Measurements from ENCODE around the gene OR2T35. TPM values are rescaled to one million over a fixed set of nuclear protein-coding genes. Genes with fewer than 3 reads are reported as not detected.

OR2T35 gene
- total RNA-seq, 1 donor from 2014 or later: not detected

DNA sequence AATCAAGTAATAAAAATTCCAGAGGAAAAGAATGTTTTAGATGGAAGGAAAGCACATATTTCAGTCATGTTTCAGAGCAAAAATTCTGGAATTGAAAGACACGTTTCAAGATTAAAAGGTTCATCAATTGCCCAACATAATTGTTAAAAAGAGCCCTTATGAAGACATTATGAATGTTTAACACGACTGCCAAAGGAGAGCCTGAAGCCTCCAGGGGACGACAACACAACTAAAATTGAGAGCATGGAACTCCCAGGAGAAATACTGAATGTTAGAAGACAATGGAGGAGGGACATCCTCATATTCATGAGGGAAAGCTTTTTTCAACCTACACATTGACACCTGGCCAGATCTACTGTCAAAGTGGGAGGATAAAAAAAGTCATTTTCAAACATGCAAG is 26.2 kb downstream of the OR2T35 start:
- TF ChIP-seq, protein P1, sequence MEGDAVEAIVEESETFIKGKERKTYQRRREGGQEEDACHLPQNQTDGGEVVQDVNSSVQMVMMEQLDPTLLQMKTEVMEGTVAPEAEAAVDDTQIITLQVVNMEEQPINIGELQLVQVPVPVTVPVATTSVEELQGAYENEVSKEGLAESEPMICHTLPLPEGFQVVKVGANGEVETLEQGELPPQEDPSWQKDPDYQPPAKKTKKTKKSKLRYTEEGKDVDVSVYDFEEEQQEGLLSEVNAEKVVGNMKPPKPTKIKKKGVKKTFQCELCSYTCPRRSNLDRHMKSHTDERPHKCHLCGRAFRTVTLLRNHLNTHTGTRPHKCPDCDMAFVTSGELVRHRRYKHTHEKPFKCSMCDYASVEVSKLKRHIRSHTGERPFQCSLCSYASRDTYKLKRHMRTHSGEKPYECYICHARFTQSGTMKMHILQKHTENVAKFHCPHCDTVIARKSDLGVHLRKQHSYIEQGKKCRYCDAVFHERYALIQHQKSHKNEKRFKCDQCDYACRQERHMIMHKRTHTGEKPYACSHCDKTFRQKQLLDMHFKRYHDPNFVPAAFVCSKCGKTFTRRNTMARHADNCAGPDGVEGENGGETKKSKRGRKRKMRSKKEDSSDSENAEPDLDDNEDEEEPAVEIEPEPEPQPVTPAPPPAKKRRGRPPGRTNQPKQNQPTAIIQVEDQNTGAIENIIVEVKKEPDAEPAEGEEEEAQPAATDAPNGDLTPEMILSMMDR (IDR thresholded peaks at IDR 0.05; ENCODE audit: insufficient read depth, low read length, poor library complexity, severe bottlenecking): peak; percentile 52
- no peak for DNase-seq (ENCODE audit: low read depth)
- H3K27me3 ChIP-seq (ENCODE audit: control insufficient read depth, insufficient read depth, low read length): no peaks in the 10 kb centered on the region

GRCh38 chr1:248618119-248618518 is 27.0 kb downstream of the OR2T35 start:
- Histone ChIP-seq H3K4me3 (ENCODE audit: low read depth, low read length) (no peak overlapping the region), H3K27me3 (ENCODE audit: control insufficient read depth, insufficient read depth, low read length) (no peaks in the 10 kb centered on the region), H3K36me3 (ENCODE audit: control insufficient read depth, insufficient read depth, low read length) (no peaks in the 10 kb centered on the region)
- DNase-seq (ENCODE audit: low read depth): no peak
- TF ChIP-seq, protein P1 (IDR thresholded peaks at IDR 0.05; ENCODE audit: insufficient read depth, low read length, poor library complexity, severe bottlenecking): no peak

More for the DNA sequence above, 26.2 kb downstream of the OR2T35 start:
- H3K36me3 ChIP-seq (ENCODE audit: control insufficient read depth, insufficient read depth, low read length): no peaks in the 10 kb centered on the region
- H3K4me3 ChIP-seq (ENCODE audit: low read depth, low read length): no peak overlapping the region

- Histone ChIP-seq H3K36me3 (ENCODE audit: control insufficient read depth, insufficient read depth, low read length) (no peaks in the 10 kb centered on the region), H3K27me3 (ENCODE audit: control insufficient read depth, insufficient read depth, low read length) (no peaks in the 10 kb centered on the region), H3K4me3 (ENCODE audit: low read depth, low read length) (no peak overlapping the region)
- TF ChIP-seq, protein P1 (IDR thresholded peaks at IDR 0.05; ENCODE audit: insufficient read depth, low read length, poor library complexity, severe bottlenecking): no peak
- DNase-seq (ENCODE audit: low read depth): no peak
These were observed 31.3 kb downstream of the OR2T35 start for GRCh38 chr1:248613742-248614141.

DNA sequence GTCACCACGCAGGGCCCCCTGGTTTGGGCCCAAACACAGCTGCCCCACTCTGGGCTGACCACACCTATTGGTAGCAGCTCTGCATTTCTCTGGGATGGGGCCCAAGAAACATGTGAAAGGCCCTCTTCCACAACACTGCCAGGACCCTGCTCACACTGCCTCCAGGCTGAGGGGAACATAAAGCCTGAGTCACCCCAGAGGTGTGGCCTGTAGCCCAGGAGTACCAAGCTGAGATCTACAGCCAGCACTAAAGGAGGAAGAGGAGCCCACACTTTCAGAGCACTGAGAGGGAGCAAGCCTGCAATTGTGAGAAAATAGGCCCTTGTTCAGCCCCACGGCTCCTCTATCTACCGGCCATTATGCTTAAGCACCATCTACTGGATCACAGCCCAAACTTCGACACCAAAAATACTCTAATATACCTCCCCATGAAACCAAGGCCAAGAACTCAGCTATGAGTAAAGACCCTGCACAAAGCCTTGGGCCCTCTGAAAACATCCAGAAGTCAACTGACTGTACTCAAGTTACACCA is 33.1 kb downstream of the OR2T35 start:
- Histone ChIP-seq H3K4me3 (ENCODE audit: low read depth, low read length) (no peak overlapping the region), H3K27me3 (ENCODE audit: control insufficient read depth, insufficient read depth, low read length) (no peaks in the 10 kb centered on the region), H3K36me3 (ENCODE audit: control insufficient read depth, insufficient read depth, low read length) (no peaks in the 10 kb centered on the region)
- no peak for DNase-seq (ENCODE audit: low read depth)
- TF ChIP-seq, protein P1 (IDR thresholded peaks at IDR 0.05; ENCODE audit: insufficient read depth, low read length, poor library complexity, severe bottlenecking): no peak

- H3K36me3 ChIP-seq (ENCODE audit: control insufficient read depth, insufficient read depth, low read length): no peaks in the 10 kb centered on the region
- no peaks in the 10 kb centered on the region for H3K27me3 ChIP-seq (ENCODE audit: control insufficient read depth, insufficient read depth, low read length)
- H3K4me3 ChIP-seq (ENCODE audit: low read depth, low read length): no peak overlapping the region
- TF ChIP-seq, protein P1 (IDR thresholded peaks at IDR 0.05; ENCODE audit: insufficient read depth, low read length, poor library complexity, severe bottlenecking): no peak
- DNase-seq (ENCODE audit: low read depth): no peak
These were observed 34.8 kb downstream of the OR2T35 start for GRCh38 chr1:248610301-248610700.

DNA sequence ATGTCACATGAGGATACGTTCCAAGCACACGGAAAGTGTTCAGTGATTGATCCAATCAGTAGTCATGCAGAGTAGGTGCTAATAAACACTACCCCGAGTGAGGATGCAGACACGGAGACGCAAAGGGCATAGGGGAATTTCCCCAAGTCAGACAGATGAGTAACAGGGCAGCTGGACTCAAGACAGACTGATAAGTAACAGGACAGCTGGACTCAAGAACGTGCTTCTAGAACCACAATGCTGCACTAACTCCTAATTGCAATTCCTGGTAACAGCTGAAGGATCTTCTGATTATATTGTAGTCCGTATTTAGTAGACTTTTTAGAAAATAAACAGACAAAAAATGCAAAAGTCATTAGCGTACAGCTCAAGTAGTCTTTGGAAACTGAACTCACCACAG is 45.7 kb downstream of the OR2T35 start:
- H3K36me3 ChIP-seq (ENCODE audit: control insufficient read depth, insufficient read depth, low read length): no peaks in the 10 kb centered on the region
- TF ChIP-seq, protein P1 (IDR thresholded peaks at IDR 0.05; ENCODE audit: insufficient read depth, low read length, poor library complexity, severe bottlenecking): no peak
- DNase-seq (ENCODE audit: low read depth): no peak

More for the DNA sequence above, 45.7 kb downstream of the OR2T35 start:
- Histone ChIP-seq H3K27me3 (ENCODE audit: control insufficient read depth, insufficient read depth, low read length) (no peaks in the 10 kb centered on the region), H3K4me3 (ENCODE audit: low read depth, low read length) (no peak overlapping the region)
